ENCODE data around the gene CUBN.
"Not testable (repeated sequence)": the region's sequence is repeated elsewhere in the genome, so short reads cannot be mapped to it uniquely, and the experiment has no call there.

CUBN gene

DNA sequence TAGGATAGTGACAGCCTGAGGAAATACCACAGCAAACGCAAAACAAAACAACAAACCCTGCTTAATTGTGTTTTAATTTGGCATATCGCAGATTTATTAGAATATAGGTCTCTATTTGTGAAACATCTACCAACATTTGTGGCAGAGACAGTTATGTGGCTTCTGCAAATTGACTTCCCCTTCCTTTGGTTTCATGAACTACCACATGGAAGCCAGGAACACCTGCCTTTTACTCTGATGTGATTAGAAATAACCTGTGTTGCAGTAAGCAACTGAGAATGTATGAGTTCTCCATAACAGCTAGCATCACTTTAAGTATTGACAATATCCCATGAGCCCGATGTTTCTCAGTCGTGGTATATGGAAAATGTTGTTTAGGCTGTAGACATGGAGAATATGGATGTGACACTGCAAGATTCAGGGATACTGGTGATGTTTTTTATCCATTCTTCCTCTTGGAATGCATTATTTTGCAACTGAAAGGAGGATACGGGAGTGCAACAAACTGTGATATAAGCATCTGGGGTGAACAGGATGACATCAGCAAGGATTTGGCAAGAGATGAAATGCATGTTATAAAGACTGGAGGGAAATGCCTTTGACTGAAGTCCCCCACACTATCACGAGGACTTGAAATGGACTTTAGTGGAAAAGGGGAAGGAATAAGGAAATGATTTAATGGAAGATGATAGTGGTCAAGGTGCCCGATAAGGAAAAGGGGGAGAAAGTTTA lies 95.9 kb downstream of the CUBN start:
- DNase-seq, result no peak

DNA sequence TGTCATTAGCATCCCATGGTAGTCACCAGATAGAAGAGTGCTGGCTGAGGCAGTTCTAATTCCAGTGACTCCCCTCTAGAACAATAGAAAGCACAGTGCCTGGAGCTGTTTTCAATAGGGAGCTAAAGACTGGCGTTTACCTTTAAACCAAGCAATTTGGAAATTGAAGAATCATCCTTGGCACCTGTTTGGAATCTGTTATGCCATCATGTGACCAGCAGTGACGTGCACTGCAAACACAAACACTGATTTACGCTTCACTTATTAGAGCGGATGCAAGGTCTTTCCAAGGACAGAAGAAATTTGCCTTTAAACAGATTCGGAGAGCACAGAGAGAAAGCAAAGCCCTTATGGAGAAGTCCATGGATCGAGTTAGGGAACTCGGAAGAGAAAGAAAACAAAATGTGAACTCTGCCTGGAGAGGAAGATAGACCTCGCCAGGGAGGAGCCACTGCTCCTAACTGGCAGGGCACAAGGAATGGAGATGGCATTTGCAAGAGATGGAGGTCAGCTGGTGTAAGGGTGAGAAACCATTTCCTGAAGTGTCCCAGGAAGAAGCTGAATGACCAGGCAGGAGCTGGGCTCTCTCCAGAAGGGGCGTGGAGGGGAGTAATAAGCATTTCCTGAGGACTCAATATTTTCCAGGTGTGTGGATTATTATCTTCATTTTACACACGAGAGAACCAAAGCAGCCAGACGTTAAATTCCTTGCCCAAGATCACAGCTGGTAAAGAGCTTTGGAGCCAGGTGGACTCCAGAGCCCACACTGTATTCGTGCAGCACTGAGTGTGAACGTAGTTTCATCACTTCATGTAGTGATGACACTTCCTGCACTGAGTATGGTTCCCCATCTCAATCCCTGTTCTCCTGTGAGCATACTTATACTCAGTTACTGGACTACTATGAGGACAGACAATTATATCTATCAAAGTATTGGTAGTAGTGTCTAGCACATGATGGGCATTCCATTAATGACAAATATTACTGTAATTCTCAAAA lies 97.7 kb downstream of the CUBN start:
- DNase-seq, result no peak

DNA sequence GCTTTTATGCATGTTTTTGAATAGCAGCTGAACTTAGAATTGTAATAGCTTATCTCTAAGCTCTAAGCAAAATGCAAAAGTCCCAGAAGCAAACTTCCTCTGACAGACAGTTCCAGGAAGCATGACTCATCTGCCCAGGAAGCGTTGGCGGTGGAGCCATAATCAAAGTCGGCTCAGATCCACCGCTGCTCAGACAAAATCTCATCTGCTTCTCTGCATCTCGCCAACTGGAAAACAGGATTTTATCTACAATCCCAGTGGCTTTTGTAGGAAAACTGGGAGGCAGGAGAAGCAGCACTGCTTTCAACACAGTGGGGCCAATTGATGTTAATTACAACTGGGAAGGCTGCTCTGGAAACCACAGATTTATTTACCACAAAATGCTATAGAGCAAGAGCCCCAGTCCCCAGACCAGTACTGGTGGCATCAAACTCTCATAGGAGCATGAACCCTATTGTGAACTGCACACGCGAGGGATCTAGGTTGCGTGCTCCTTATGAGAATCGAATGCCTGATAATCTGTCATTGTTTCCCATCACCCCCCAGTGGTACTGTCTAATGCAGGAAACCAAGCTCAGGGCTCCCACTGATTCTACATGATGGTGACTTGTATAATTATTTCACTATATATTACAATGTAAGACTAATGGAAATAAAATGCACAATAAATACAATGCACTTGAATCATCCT lies 99.9 kb downstream of the CUBN start:
- DNase-seq, result peak; percentile 92

DNA sequence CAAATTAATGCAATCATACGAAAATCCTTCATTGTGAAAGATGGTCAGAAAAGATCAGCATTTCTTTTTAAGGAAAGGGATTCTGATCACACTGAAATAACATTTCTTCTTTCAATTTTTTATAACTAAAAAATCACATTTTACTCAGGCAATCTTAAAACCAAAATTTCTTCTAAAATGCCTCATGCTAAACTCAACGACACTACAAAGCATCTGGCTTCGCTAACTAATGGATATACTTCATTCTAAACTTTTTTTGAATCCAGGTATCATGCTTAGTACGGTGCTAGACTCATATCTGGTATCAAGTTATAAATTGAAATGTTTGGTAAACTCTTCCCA lies 100.4 kb downstream of the CUBN start:
- DNase-seq, result no peak

DNA sequence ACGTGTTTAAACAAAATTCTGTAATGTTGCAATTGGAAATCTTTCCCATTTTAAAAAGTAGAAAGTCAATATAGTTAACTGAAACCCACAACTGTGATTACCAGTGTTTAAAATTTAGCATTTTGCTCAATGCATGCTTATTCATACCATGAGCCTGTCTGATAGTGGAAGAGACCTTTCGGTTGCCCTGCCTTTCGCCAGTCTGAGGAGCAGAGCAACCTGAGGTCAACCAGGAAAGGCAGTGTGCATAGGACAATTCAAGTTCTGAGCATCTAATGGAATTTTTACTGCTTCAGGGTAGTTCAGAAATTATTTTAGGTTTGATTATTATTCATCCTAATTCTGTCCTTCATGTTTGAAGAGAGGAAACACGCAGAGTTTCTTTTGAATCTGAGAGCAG lies 100.8 kb downstream of the CUBN start:
- peak; percentile 11 for DNase-seq

DNA sequence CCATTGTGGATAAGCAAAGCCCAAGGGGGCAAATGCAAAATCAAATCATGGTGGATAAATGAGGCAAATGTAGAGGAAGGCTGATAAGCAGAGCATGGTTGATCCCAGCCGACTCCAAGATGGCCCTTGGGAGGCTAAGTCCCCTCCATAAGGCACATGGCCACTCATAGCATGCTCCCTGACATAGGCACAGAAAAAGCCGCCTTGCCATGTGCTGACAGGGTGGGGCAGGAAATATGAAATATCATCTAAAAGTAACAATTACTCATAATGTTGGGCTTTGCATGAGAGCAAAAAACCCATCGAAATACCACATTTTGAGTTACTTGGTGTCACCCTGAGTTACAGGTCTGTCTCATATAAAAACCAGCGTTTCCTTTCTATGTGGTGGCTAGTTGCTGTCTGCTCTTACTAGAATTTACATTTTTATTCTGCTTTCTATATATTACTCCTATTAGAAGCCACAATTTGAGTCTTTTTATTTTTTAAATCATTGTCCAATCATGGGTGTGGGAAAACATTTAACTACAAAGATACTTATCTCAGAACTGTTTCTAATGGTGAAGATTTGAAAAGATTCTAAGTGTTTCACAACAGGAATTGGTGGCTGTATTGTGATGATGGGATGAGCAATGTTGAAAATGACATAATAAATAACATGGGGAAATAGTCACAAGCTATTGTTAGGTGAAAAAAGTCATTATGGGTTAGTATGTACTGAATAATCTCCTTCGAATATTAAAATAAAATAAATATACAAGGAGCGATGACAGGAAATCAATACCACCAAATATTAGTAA lies 102.7 kb downstream of the CUBN start:
- DNase-seq, result peak; percentile 77

DNA sequence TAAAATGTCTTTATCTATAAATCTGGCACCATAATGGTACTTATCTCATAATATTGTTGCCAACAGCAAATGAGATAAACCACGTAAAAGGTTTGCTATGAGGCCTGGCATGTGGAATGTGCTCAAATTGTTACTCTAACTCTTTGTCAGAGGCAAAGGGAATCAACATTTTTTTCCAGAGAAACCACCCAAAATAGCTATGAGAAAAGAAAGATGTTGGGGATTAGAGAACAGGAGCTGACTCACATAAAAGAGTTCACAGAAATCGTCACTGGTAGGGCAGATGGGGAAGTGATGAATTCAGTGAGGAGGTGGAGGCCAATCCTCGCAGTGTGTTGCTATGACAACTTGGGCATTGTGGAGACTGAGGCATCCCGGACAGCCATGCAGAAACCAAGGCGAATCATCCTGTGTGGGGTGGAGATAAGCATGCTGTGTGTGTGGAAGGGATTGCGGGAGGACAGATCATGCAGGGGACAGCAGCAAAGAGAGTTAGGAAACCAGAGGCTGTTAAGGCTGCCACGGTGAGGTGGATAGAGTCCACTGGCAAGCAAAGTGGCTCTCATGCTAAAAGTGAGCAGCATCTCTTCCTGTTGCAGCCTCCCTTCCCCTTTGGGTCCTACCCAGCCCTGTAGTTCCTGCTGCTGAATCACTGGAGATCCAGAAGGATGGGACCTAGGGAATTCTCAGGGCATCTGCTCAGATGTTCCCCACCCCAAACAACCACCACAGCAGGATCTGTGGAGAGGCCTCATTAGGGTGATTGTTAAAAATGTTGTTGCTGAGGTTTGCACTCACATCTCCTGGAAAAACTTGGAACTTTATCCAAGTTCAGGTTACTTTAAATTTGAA lies 103.9 kb downstream of the CUBN start:
- peak; percentile 78 for DNase-seq

DNA sequence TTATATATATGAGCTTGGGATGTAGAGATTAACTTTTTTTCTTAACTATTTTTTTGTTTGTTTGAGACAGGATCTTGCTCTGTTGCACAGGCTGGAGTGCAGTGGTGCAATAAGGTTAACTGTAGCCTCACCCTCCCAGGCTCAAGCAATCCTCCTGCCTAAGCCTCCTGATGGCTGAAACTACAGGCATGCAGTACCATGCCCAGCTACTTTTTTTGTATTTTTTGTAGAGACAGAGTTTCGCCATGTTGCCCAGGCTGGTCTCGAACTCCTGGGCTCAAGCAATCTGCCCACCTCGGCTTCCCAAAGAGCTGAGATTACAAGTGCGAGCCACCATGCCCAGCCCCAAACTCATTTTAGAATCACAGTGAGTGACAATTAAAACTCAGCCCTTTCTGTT lies 105.2 kb downstream of the CUBN start:
- DNase-seq, result no peak

DNA sequence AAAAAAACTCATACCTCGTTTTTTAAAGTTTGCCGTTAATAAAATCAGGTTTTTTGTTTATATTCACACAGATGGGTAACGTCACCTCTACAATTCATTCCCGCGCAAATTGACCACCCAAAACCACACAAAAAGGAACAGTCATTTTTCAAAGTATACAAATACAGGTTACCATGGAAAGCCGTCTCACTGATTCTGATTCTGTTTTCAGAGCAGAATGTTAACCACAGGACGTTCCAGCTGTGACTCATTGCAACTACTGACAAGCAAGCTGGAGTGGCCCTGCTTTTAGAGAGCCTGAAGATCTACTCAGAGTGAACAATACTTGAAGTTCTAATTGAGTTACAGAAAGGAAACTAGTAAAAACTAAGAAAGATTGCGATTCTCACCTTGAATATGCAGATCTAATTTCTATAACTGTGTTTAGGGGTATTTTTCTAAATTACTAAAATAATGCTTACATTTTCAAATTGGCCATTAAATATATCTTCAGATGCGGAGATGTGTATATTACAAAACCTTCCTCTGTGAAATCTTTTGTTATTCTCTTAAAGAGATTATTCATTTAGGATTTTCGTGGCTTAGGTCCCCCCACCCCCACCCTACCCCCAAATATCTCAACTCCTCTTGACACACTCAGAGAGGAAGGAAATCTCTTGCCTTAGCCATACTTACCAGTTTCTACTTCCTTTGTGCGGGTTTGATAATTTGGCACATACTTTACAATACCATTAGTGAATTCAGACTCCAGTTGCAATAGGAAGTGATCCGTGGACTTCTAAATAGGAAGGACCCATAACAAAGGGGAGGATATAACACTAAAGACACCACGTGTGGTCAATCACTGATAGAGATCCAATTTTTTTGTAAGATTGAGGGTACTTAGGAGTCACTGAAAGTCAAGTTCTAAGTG lies 106.0 kb downstream of the CUBN start:
- peak; percentile 78 for DNase-seq

DNA sequence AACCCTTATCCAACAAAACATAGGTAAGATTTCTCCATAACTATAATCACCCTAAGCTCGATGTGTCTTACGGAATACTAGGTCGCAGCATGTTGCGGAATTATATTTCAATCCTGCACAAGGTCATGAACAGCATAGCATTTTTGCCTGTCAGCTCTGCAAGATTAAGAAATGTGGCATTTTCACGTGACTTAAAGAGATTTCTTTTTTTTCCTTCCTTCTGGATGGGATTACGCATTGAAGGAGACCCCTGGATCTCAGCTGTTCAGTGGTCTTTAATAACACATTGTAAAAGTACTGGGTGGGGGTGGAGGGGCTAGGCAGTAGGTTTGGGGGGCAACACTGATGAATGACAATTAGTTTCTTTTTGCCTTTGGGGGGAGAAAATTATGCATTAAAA lies 106.7 kb downstream of the CUBN start:
- DNase-seq, result no peak

DNA sequence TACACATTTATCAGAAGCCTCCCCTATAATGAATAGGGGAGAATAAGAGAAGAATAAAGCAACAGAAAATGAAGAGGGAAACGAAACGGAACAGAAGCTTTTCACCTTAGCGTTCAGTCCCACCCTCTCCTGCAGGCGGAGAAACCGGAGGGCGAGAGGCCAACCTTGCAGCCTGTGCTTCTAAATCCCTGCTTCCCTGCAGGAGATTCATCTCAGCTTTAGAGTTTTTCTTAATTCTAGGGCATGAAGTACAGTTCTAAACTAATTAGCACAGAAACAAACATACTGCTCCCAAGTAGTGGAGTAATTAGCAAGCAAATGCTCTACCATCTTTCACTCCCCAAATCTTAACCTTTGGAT lies 107.2 kb downstream of the CUBN start:
- DNase-seq, result no peak

DNA sequence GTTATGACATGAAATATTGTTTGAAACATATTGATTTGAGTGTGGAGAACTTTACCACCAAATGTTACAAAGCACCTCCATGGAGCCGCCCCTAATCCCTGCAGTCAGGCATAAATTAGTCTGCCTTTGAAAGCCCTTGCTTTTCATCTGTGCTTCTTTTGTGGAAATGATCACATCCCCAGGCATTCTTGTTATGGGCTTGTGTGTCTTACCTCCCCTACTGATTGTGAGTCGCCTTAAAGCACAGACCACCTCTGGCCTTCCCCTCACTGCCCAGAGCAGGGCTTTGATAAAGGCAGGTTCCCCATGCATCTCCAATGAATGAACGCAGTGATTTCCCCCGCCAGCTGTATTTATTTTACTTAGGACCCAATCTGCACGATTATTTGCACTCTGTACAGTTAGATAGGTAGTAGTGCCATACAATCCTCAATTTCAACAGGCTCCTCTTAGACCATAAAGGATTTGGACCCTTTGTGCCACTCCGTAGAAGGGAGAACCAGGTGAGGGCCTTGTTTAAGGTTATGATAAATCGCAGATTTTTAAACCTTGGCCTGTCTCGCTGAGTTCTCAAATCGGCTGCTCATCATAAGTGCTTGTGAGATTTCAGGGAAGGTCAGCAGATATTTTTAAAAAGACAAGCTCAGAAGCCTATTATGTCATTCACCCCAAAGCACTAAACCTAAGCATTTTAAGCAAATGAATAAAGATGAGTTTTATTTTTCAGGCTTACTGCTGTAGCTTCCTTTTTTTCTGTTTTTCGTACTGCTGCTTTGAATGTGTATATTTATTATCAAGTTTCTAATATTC lies 107.8 kb downstream of the CUBN start:
- no peak for DNase-seq

DNA sequence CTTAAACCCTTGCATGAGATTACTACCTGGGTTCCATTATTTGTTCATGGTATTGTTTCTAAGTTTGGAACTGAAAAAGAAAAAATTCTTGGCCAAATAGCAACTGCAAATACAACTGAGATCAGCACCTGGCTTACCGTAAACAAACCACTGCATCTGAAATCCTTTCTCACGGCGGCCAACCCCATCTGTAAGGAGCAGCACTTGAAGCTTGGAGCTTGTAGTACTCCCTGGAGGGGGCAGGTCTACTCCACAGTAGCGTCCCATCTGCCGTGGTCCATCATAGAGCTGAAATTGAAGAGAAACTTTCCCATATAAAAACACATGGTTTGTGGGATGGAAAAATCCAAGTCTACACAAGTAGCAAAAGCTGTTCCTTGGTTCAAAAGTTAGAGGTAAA lies 109.9 kb downstream of the CUBN start:
- DNase-seq, result no peak

DNA sequence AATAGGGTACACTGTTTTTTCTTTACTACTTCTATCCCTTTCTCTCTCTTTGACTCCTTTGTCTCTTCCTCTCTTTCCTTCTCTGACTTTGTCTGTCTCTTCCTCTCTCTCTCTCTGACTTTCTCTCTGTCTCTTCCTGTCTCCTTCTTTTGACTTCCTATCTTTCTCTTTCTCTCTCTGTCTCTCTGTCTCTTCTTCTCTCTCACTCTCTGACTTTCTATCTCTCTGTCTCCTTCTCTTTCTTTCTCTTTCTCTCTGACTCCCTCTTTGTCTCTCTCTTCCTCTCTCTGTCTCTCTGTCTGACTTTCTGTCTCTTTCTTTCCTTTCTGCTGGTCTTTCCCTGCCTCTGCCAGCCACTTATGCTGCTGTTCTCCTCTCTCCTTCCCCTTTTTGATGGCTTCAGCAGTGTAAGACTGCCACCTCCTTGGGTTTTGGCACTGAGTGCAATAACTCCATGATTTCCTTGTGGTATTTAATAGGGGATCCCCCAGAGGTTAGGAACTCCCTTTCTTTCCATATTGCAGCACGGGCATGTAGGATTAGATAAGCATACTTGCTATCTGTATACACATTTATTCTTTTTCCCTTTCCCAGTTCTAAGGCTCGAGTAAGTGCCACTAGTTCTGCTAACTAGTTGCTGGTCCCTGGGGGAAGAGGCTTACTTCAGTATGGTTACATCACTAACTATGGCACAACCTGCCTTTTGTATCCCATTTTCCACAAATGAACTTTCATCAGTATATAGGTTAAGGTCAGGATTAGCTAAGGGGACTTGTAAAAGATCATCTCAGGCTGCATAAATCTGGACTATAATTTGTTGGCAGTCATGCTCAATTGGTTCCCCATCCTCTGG lies 116.3 kb downstream of the CUBN start:
- DNase-seq, result not testable (repeated sequence)

DNA sequence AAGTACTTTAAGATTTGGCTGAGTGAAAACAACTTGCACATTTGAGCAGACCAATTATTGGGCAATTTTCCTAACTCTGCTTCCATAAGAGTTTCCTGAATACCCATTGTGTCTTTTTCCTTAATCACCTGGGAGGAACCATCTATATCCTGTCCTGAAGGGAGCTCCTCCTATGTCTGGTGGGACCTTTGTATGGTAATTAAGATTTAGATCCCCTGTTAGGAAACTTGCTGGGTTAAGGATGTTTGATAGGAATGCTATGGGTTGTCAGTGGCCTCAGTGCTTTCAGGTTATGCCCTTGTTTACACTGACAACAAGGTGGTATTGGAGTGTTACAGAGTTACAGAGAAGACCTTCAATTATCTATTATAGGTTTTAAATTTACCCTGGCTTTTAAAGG lies 116.9 kb downstream of the CUBN start:
- DNase-seq, result not testable (repeated sequence)

DNA sequence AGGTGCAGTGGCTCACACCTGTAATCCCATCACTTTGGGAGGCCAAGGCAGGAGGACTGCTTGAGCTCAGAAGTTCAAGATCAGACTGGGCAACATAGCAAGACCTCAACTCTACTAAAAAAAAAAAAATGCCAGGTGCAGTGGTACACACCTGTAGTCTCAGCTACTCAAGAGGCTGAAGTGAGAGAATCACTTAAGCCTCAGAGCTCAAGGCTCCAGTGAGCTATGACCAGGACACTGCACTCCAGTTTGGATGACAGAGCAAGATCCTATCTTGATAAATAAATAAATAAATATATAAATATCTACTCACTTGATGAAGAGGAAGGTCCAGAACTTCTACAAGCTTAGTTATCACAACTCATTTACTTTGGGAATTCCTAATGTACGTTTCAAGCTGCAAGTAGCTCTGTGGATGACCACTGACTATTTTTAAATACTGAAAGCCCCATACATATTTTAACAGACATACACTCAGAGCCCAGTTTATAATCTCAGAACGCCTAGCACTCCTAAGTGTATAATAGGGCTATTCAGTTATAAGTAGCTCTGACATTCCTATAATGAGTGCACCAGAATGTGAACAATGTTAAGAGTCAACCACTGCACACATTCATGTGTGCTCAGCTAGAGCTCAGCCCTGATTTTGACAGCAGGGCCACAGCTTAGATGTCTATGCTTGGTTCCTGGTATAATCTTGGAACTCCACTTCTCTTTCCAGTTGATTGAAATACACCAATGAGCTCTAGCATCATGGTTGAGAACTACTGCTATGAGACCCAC lies 119.1 kb downstream of the CUBN start:
- DNase-seq, result no peak

DNA sequence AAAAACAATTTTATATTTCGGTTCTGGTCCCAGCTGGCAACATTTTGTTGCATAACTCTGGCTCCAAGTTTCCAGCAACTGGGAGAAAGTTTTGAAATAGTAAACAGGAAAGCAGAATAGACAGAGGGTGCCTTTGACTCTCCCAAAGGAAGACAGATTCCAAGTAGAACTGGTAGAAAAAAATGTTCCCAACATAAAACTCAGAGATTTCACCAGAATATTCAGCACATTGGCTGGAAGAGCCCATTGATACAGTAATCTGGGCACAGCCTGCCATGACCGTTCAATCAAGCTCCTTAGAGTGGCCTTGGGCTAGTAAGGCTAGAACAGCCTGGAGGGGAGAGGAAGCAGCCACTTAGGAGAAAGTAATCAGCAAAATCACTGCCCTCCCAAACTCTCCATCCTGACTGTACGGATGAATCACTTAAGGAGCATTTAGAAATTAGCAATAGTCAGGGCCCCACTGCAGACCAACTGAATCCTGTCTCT lies 120.4 kb downstream of the CUBN start:
- no peak for DNase-seq

DNA sequence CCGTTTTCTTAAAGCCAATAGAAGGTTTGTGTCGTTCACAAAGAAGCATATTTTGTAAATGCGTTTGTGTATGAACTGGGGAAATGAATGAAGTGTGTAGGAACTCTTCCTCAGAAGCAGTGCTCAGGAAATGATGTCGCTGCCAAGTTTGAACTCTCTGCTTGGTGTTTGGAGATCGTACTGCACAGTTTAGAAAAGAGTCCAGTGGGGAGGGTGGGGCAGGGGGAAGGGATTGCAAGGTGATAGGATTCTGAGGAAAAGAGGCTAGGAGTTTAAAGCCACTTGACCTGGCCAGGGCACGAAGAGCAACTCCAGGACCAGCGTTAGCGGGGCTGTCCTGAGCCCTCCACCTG lies 122.2 kb downstream of the CUBN start:
- DNase-seq, result no peak
